Astrocyte (in vitro differentiated cells and primary cell): ENCODE measurements around the gene NUP62.

Source experiments
- CTCF ChIP-seq: IDR thresholded peaks from 2 replicates; pipeline ENCODE4 v1.5.1; 2011; ENCODE audit warnings: low read depth, mild to moderate bottlenecking, inconsistent platforms, low read length, moderate library complexity; ENCODE audit not compliant: insufficient read depth
- EZH2 ChIP-seq: IDR thresholded peaks from 2 replicates; pipeline ENCODE4 v1.6.1; 2012; ENCODE audit warnings: mild to moderate bottlenecking, low read length, inconsistent platforms; ENCODE audit not compliant: insufficient read depth

DNA sequence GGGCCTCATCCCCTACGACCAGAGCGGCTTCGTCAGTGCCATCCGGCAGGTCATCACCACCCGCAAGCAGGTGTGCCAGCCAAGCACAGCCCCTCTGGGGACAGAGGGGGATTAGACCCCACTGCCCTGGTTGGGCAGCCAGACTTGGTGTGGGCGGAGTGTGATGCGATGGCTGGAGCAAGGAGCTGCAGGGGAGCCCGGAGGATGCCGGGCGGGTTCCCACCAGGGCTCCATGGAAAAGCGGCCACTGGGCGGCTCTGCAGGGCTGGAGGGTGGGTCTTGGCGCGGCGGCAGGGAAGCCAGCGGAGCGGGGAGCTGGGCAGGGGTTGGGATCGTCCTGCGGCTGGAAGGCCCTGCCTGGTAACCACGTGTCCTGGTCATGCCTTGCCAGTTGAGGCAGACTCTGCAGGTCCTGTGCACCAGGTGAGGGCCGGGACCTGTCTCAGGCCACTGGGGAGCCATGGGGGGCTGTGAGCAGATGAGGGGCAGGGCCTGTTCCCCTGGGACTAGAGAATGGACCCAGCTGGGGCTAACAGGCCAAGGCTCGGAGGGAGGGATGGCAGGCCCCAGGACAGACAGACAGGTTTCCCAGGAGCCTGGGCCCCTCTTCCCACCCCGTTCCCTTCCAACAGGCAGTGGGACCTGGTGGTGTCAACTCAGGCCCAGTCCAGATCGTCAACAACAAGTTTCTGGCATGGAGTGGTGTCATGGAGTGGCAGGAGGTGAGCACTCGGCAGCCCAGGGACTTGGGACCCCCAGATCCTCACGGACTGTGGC is 72.1 kb downstream of the NUP62 start:
- TF ChIP-seq CTCF (no peak), EZH2 (no peak)
